Spleen (tissue), 7 donors: ENCODE results near the gene GOSR2.

Experiments used
- CTCF ChIP-seq, 11 experiments: fragments of 200-600 bp in 7 of 11; fragments of 450-650 bp in 4 of 11; sonication (generic) in 4 of 11; IDR thresholded peaks in 8 of 11; conservative IDR thresholded peaks in 3 of 11; 1 replicate in 7 of 11; 2 replicates in 4 of 11; pipeline versions ENCODE4 v1.4.0 to v1.8.0; 2016 to 2021; ENCODE audit warnings: antibody characterized with exemption in 11 of 11, inconsistent platforms in 4 of 11, mild to moderate bottlenecking in 1 of 11
- POLR2A ChIP-seq, 3 donors: fragments of 450-650 bp; IDR thresholded peaks; one replicate each; pipeline ENCODE4 v1.5.1; 2017; ENCODE audit warnings: antibody characterized with exemption in 3 of 3, mild to moderate bottlenecking in 1 of 3
- POLR2AphosphoS5 ChIP-seq, 3 donors: sonication (generic); formaldehyde crosslinking; IDR thresholded peaks; one replicate each; pipeline ENCODE4 v1.5.1; 2017; ENCODE audit warnings: antibody characterized with exemption in 3 of 3
- donor health status: DM: no; HTN: no; CAD: no; lungs with moderate emphysema.
- donor health status: DM: no; HTN: no; CAD: no.
- donor health status: DM: no; HTN: no; CAD: no.

- no peak for TF ChIP-seq CTCF (IDR thresholded peaks at IDR 0.05 in 8 of 11, conservative IDR thresholded peaks at IDR 0.05 in 3 of 11)
- TF ChIP-seq POLR2A (IDR thresholded peaks at IDR 0.05), result no peak
- TF ChIP-seq POLR2AphosphoS5 (IDR thresholded peaks at IDR 0.05), result no peak
These were observed 8.6 kb downstream of the GOSR2 start for GRCh38 chr17:46931596-46931995.
